Measurements from ENCODE around the gene APPBP2. TPM values are rescaled to one million over a fixed set of nuclear protein-coding genes. Genes with fewer than 3 reads are reported as not detected.

The APPBP2 gene
- total and polyA plus RNA-seq, 8 donors = 37.5 to 71.9 (median 61.9) TPM

- Histone ChIP-seq H3K27me3 (no peaks in the 10 kb centered on the region), H3K9me3 (no peaks in the 10 kb centered on the region), H3K4me3 (no peak overlapping the region), H3K27ac (no peak overlapping the region), H3K36me3 (peaks cover 0 to 98% of the 10 kb centered on the region in 2 donors), H3K4me1 (no peaks in the 10 kb centered on the region)
- intact Hi-C loops (cut with DNase I) = no loop called here
- DNase-seq (no peak), ATAC-seq (no peak)
- no peak for TF ChIP-seq CTCF (IDR thresholded peaks at IDR 0.05)
Measured at GRCh38 chr17:60461584-60461983, 64.5 kb downstream of the APPBP2 start.

GRCh38 chr17:60457148-60457547 lies 68.9 kb downstream of the APPBP2 start:
- no peaks in the 10 kb centered on the region for H3K27me3 ChIP-seq
- ATAC-seq = no peak
- H3K9me3 ChIP-seq = no peaks in the 10 kb centered on the region
- H3K36me3 ChIP-seq = peaks cover 0 to 89% of the 10 kb centered on the region in 2 donors
- no peak overlapping the region for H3K4me3 ChIP-seq
- H3K27ac ChIP-seq = no peak overlapping the region
- intact Hi-C loops (cut with DNase I) = no loop called here
- H3K4me1 ChIP-seq = no peaks in the 10 kb centered on the region
- no peak for DNase-seq
- no peak for TF ChIP-seq CTCF (IDR thresholded peaks at IDR 0.05)

GRCh38 chr17:60455378-60455777 lies 70.7 kb downstream of the APPBP2 start:
- Histone ChIP-seq H3K9me3 (no peaks in the 10 kb centered on the region), H3K27ac (no peak overlapping the region), H3K36me3 (peaks cover 0 to 91% of the 10 kb centered on the region in 2 donors), H3K4me3 (no peak overlapping the region), H3K27me3 (no peaks in the 10 kb centered on the region), H3K4me1 (no peaks in the 10 kb centered on the region)
- no peak for TF ChIP-seq CTCF (IDR thresholded peaks at IDR 0.05)
- ATAC-seq = no peak
- DNase-seq = no peak
- intact Hi-C loops (cut with DNase I) = no loop called here

- intact Hi-C loops (cut with DNase I) = no loop called here
- no peak for TF ChIP-seq CTCF (IDR thresholded peaks at IDR 0.05)
- H3K27me3 ChIP-seq = no peaks in the 10 kb centered on the region
- H3K27ac ChIP-seq = no peak overlapping the region
- DNase-seq (no peak), ATAC-seq (no peak)
- H3K9me3 ChIP-seq = no peaks in the 10 kb centered on the region
- H3K36me3 ChIP-seq = peaks cover 0 to 90% of the 10 kb centered on the region in 2 donors
- H3K4me1 ChIP-seq = no peaks in the 10 kb centered on the region
- H3K4me3 ChIP-seq = no peak overlapping the region
Measured at GRCh38 chr17:60451965-60452364, 74.1 kb downstream of the APPBP2 start.

- Histone ChIP-seq H3K9me3 (no peaks in the 10 kb centered on the region), H3K27me3 (no peaks in the 10 kb centered on the region), H3K27ac (no peak overlapping the region), H3K4me1 (no peaks in the 10 kb centered on the region), H3K4me3 (no peak overlapping the region), H3K36me3 (peaks cover 0 to 92% of the 10 kb centered on the region in 2 donors)
- no peak for TF ChIP-seq CTCF (IDR thresholded peaks at IDR 0.05)
- ATAC-seq = no peak
- intact Hi-C loops (cut with DNase I) = no loop called here
- no peak for DNase-seq
Measured at GRCh38 chr17:60451071-60451470, 75.0 kb downstream of the APPBP2 start.
